ENCODE results near the gene YAP1. TPM values are rescaled to one million over a fixed set of nuclear protein-coding genes. Genes with fewer than 3 reads are reported as not detected.
A peak's percentile ranks its signal among the peaks of the same experiment; 100 is the strongest.

YAP1 gene
- polyA plus RNA-seq, 2 of the 4 experiments (the other 2 are of a cell fraction) = 40.4 to 48.0 TPM

- Histone ChIP-seq H3K4me1 (peaks cover 32% of the 10 kb centered on the region), H3K9me3 (no peaks in the 10 kb centered on the region), H3K27ac (0 out of 6 replicates have a peak overlapping the region, but pooled peaks of 1 of the 2 experiments have one; percentile 18), H3K4me3 (no peak overlapping the region), H3K4me2 (no peak overlapping the region)
- POLR2A ChIA-PET = no interaction called here
- CTCF ChIA-PET = interaction anchor here (1.4 kb wide), 1 partner anchor 27 kb away, joined by 3 read pairs; no protein-coding TSS in a partner anchor
- no peak for ATAC-seq
- DNase-seq (ENCODE audit: low read depth in 1 of 2, low spot score in 1 of 2) = no peak
- no peak for TF ChIP-seq RARB (CRISPR knock-in tag; IDR thresholded peaks at IDR 0.05)
- TF ChIP-seq, protein P1, sequence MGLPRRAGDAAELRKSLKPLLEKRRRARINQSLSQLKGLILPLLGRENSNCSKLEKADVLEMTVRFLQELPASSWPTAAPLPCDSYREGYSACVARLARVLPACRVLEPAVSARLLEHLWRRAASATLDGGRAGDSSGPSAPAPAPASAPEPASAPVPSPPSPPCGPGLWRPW (IDR thresholded peaks at IDR 0.05) = no peak
- TF ChIP-seq MAFK (IDR thresholded peaks at IDR 0.05; ENCODE audit: partially characterized antibody) = no peak
- no peak for TF ChIP-seq RNF2 (IDR thresholded peaks at IDR 0.05; ENCODE audit: borderline replicate concordance, low read depth)
- FAIRE-seq = no peak
Measured at GRCh38 chr11:102192349-102193066, 82.3 kb downstream of the YAP1 start.

DNA sequence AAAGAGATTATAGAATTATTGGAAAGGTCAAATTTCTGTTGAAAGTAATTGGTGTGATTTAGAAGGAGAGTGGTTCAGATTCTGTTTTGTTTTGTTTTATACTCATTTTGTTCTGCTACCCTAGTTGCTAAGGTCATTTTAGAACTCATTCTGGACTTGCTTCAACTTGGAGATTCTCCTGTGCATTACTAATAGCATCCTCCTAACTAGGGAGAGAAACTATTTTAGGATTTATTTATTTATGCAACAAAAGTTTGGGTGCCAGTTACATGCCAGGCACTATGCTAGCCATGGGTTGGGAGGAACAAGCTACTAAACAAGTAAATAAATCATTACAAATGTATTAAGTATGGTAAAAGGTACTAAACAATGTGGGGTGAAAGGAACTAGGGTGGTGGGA, 84.0 kb downstream of the YAP1 start:
- Histone ChIP-seq H3K4me1 (peaks cover 22% of the 10 kb centered on the region), H3K9me3 (no peaks in the 10 kb centered on the region), H3K4me2 (no peak overlapping the region), H3K27ac (no peak overlapping the region), H3K4me3 (no peak overlapping the region)
- ATAC-seq (no peak), FAIRE-seq (no peak), DNase-seq (ENCODE audit: low read depth in 1 of 2, low spot score in 1 of 2) (no peak)
- TF ChIP-seq KDM5A (IDR thresholded peaks at IDR 0.05) (no peak), MAZ (IDR thresholded peaks at IDR 0.05; ENCODE audit: borderline replicate concordance, low read depth, low read length) (no peak), EP300 (IDR thresholded peaks at IDR 0.05) (no peak), BHLHE40 (IDR thresholded peaks at IDR 0.05; ENCODE audit: low read depth, low read length) (no peak), ZFP36 (IDR thresholded peaks at IDR 0.05; ENCODE audit: borderline replicate concordance, partially characterized antibody) (no peak)
- TF ChIP-seq, protein P2, sequence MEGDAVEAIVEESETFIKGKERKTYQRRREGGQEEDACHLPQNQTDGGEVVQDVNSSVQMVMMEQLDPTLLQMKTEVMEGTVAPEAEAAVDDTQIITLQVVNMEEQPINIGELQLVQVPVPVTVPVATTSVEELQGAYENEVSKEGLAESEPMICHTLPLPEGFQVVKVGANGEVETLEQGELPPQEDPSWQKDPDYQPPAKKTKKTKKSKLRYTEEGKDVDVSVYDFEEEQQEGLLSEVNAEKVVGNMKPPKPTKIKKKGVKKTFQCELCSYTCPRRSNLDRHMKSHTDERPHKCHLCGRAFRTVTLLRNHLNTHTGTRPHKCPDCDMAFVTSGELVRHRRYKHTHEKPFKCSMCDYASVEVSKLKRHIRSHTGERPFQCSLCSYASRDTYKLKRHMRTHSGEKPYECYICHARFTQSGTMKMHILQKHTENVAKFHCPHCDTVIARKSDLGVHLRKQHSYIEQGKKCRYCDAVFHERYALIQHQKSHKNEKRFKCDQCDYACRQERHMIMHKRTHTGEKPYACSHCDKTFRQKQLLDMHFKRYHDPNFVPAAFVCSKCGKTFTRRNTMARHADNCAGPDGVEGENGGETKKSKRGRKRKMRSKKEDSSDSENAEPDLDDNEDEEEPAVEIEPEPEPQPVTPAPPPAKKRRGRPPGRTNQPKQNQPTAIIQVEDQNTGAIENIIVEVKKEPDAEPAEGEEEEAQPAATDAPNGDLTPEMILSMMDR (IDR thresholded peaks at IDR 0.05) = no peak
- POLR2A ChIA-PET = no interaction called here
- CTCF ChIA-PET = no interaction called here

DNA sequence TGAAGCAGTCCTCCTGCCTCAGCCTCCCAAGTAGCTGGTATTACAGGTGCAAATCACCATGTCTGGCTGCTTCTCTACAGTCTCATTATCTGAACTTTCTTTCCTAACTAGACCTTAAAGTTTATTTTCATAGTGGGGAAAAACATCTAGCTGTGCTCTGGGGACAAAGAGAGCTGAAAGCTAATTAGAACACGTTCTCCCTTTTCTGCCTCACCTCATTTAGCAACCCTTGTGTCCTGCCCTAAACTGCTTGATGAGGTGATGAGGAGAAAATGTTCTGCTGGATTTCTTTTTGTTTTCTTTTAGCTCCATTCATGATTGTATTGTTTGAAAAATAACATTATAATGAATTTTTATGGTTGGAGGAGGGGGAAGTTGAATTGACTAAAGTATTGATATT, 84.7 kb downstream of the YAP1 start:
- WGBS (ENCODE audit: missing lambda C conversion rate) = 83% methylated on average over 1 of the region's 1 CpG
- no peak overlapping the region for H3K4me2 ChIP-seq
- no peaks in the 10 kb centered on the region for H3K9me3 ChIP-seq
- DNase-seq (ENCODE audit: low read depth in 1 of 2, low spot score in 1 of 2) = no peak
- ChIA-PET POLR2A (no interaction called here), CTCF (no interaction called here)
- peaks cover 22% of the 10 kb centered on the region for H3K4me1 ChIP-seq
- no peak for FAIRE-seq
- H3K4me3 ChIP-seq = no peak overlapping the region
- ATAC-seq = no peak
- no peak for TF ChIP-seq HEYL (CRISPR knock-in tag; IDR thresholded peaks at IDR 0.05)
- no peak for TF ChIP-seq HOXA7 (CRISPR knock-in tag; IDR thresholded peaks at IDR 0.05)
- TF ChIP-seq, protein P3, sequence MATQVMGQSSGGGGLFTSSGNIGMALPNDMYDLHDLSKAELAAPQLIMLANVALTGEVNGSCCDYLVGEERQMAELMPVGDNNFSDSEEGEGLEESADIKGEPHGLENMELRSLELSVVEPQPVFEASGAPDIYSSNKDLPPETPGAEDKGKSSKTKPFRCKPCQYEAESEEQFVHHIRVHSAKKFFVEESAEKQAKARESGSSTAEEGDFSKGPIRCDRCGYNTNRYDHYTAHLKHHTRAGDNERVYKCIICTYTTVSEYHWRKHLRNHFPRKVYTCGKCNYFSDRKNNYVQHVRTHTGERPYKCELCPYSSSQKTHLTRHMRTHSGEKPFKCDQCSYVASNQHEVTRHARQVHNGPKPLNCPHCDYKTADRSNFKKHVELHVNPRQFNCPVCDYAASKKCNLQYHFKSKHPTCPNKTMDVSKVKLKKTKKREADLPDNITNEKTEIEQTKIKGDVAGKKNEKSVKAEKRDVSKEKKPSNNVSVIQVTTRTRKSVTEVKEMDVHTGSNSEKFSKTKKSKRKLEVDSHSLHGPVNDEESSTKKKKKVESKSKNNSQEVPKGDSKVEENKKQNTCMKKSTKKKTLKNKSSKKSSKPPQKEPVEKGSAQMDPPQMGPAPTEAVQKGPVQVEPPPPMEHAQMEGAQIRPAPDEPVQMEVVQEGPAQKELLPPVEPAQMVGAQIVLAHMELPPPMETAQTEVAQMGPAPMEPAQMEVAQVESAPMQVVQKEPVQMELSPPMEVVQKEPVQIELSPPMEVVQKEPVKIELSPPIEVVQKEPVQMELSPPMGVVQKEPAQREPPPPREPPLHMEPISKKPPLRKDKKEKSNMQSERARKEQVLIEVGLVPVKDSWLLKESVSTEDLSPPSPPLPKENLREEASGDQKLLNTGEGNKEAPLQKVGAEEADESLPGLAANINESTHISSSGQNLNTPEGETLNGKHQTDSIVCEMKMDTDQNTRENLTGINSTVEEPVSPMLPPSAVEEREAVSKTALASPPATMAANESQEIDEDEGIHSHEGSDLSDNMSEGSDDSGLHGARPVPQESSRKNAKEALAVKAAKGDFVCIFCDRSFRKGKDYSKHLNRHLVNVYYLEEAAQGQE (IDR thresholded peaks at IDR 0.05) = no peak
- TF ChIP-seq EHF (CRISPR knock-in tag; IDR thresholded peaks at IDR 0.05) = no peak
- no peak overlapping the region for H3K27ac ChIP-seq

GRCh38 chr11:102196351-102196750, 86.1 kb downstream of the YAP1 start:
- Histone ChIP-seq H3K27ac (no peak overlapping the region), H3K4me1 (peaks cover 22% of the 10 kb centered on the region), H3K9me3 (no peaks in the 10 kb centered on the region), H3K4me2 (no peak overlapping the region), H3K4me3 (no peak overlapping the region)
- DNase-seq (ENCODE audit: low read depth in 1 of 2, low spot score in 1 of 2) = no peak
- ChIA-PET POLR2A (no interaction called here), CTCF (no interaction called here)
- ATAC-seq = no peak
- 92% methylated on average over 1 of the region's 1 CpG for WGBS (ENCODE audit: missing lambda C conversion rate)
- FAIRE-seq = no peak
- TF ChIP-seq RARB (CRISPR knock-in tag; IDR thresholded peaks at IDR 0.05) = no peak
- no peak for TF ChIP-seq MAZ (IDR thresholded peaks at IDR 0.05; ENCODE audit: borderline replicate concordance, low read depth, low read length)
- TF ChIP-seq, protein P4, sequence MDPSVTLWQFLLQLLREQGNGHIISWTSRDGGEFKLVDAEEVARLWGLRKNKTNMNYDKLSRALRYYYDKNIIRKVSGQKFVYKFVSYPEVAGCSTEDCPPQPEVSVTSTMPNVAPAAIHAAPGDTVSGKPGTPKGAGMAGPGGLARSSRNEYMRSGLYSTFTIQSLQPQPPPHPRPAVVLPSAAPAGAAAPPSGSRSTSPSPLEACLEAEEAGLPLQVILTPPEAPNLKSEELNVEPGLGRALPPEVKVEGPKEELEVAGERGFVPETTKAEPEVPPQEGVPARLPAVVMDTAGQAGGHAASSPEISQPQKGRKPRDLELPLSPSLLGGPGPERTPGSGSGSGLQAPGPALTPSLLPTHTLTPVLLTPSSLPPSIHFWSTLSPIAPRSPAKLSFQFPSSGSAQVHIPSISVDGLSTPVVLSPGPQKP (IDR thresholded peaks at IDR 0.05; ENCODE audit: low read depth, low read length) = no peak
- no peak for TF ChIP-seq CEBPB (IDR thresholded peaks at IDR 0.05)
- TF ChIP-seq KDM5A (IDR thresholded peaks at IDR 0.05) = no peak
- TF ChIP-seq NPAS2 (CRISPR knock-in tag; IDR thresholded peaks at IDR 0.05; ENCODE audit: borderline replicate concordance) = no peak
- no peak for TF ChIP-seq EHF (CRISPR knock-in tag; IDR thresholded peaks at IDR 0.05)
- no peak for TF ChIP-seq FOSL2 (IDR thresholded peaks at IDR 0.05)
- no peak for TF ChIP-seq FOSL2 (CRISPR knock-in tag; IDR thresholded peaks at IDR 0.05)
- TF ChIP-seq GATA3 (IDR thresholded peaks at IDR 0.05; ENCODE audit: borderline replicate concordance) = no peak
- TF ChIP-seq SMC3 (IDR thresholded peaks at IDR 0.05) = no peak
- no peak for TF ChIP-seq JUNB (IDR thresholded peaks at IDR 0.05)
- no peak for TF ChIP-seq ZNF302 (CRISPR knock-in tag; IDR thresholded peaks at IDR 0.05)
- no peak for TF ChIP-seq ZSCAN20 (CRISPR knock-in tag; IDR thresholded peaks at IDR 0.05)
- no peak for TF ChIP-seq RNF2 (IDR thresholded peaks at IDR 0.05; ENCODE audit: borderline replicate concordance, low read depth)
